Sigmoid colon (tissue), 4 donors: Measurements from ENCODE around the gene IPO7.

Experiments
- CTCF ChIP-seq, 4 experiments: fragments of 450-650 bp in 3 of 4; fragments of 200-600 bp in 1 of 4; IDR thresholded peaks; one replicate each; pipeline ENCODE4 v1.5.1; 2016 to 2019; ENCODE audit warnings: antibody characterized with exemption in 4 of 4, mild to moderate bottlenecking in 3 of 4, moderate library complexity in 2 of 4
- EP300 ChIP-seq, 4 donors: sonication (generic); formaldehyde crosslinking; IDR thresholded peaks; one replicate each; pipeline ENCODE4 v1.6.1; 2017; ENCODE audit warnings: antibody characterized with exemption in 4 of 4
- POLR2AphosphoS5 ChIP-seq, 4 donors: sonication (generic); formaldehyde crosslinking; IDR thresholded peaks; one replicate each; pipeline ENCODE4 v1.6.1; 2017; ENCODE audit warnings: antibody characterized with exemption in 4 of 4

GRCh38 chr11:9362393-9362863, 22.0 kb upstream of the IPO7 start:
- TF ChIP-seq CTCF (IDR thresholded peaks at IDR 0.05), result no peak
- TF ChIP-seq EP300 (IDR thresholded peaks at IDR 0.05), result no peak
- TF ChIP-seq POLR2AphosphoS5 (IDR thresholded peaks at IDR 0.05), result no peak
